Measurements from ENCODE around the gene MAN1C1.

MAN1C1 gene

GRCh38 chr1:25675729-25676476, 59.3 kb downstream of the MAN1C1 start:
- H3K27ac ChIP-seq: no peak overlapping the region
- TF ChIP-seq CTCF (conservative IDR thresholded peaks at IDR 0.05): no peak
- no peak for TF ChIP-seq ZFX (IDR thresholded peaks at IDR 0.05)

- H3K27ac ChIP-seq: no peak overlapping the region
- no peak for TF ChIP-seq CTCF (conservative IDR thresholded peaks at IDR 0.05)
- no peak for TF ChIP-seq ZFX (IDR thresholded peaks at IDR 0.05)
These were observed 59.9 kb downstream of the MAN1C1 start for GRCh38 chr1:25676488-25676887.

- no peak for TF ChIP-seq ZFX (IDR thresholded peaks at IDR 0.05)
- TF ChIP-seq CTCF (conservative IDR thresholded peaks at IDR 0.05): no peak
- no peak overlapping the region for H3K27ac ChIP-seq
These were observed 60.7 kb downstream of the MAN1C1 start for GRCh38 chr1:25677193-25677773.

- no peak overlapping the region for H3K27ac ChIP-seq
- no peak for TF ChIP-seq CTCF (conservative IDR thresholded peaks at IDR 0.05)
- TF ChIP-seq ZFX (IDR thresholded peaks at IDR 0.05): no peak
These were observed 62.6 kb downstream of the MAN1C1 start for GRCh38 chr1:25679171-25679570.

- H3K27ac ChIP-seq: no peak overlapping the region
- TF ChIP-seq CTCF (conservative IDR thresholded peaks at IDR 0.05): no peak
- TF ChIP-seq ZFX (IDR thresholded peaks at IDR 0.05): no peak
These were observed 64.1 kb downstream of the MAN1C1 start for GRCh38 chr1:25680701-25681100.

- TF ChIP-seq ZFX (IDR thresholded peaks at IDR 0.05) (no peak), CTCF (conservative IDR thresholded peaks at IDR 0.05) (no peak)
- peak overlapping the region; percentile 16; the same call in 1 of the 2 replicates for H3K27ac ChIP-seq
These were observed 65.5 kb downstream of the MAN1C1 start for GRCh38 chr1:25682059-25682601.

- TF ChIP-seq ZFX (IDR thresholded peaks at IDR 0.05): no peak
- TF ChIP-seq CTCF (conservative IDR thresholded peaks at IDR 0.05): no peak
- no peak overlapping the region for H3K27ac ChIP-seq
These were observed 66.6 kb downstream of the MAN1C1 start for GRCh38 chr1:25683177-25683576.

All from C4-2B (cell line).